Measurements from ENCODE around the gene CHN2.

- TF ChIP-seq TAF1 (IDR thresholded peaks at IDR 0.05; ENCODE audit: borderline replicate concordance, low read depth, low read length) (no peak), POLR2AphosphoS5 (IDR thresholded peaks at IDR 0.05; ENCODE audit: low read depth, low read length) (no peak)
These were observed 136.6 kb downstream of the CHN2 start for GRCh38 chr7:29331163-29331562.

Measured in GM12892 (cell line).